Measurements from ENCODE around the gene GNAI3. TPM values are rescaled to one million over a fixed set of nuclear protein-coding genes. Genes with fewer than 3 reads are reported as not detected.

Gene GNAI3
- total and polyA plus RNA-seq, 2 experiments from 2014 or later = 8.9 to 11.5 TPM

DNA sequence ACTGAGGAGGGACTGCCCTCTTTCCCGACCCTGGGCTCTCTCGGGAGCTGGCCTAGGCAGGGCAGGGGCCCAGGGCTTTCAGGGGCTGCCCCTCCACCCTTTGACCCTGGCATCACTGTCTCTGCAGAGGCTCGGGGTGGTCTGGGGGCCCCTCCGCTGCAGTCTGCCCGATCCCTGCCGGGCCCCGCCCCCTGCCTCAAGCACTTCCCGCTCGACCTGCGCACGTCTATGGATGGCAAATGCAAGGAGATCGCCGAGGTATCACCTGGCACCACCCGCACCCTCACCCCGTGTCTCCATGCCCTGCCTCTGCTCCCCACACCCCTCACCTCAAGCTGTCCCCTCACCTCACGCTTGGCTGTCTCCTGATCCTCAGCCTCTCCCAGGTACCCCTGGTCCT, 76.8 kb downstream of the GNAI3 start:
- no peaks in the 10 kb centered on the region for H3K27me3 ChIP-seq
- no peak overlapping the region for H3K27ac ChIP-seq
- H2AFZ ChIP-seq = no peak overlapping the region
- peaks cover 20% of the 10 kb centered on the region for H3K4me1 ChIP-seq (ENCODE audit: insufficient read depth)
- no peaks in the 10 kb centered on the region for H3K9me2 ChIP-seq (replicated peaks; ENCODE audit: insufficient read depth)
- DNase-seq (ENCODE audit: low spot score) = no peak
- WGBS (ENCODE audit: low lambda C conversion rate, missing lambda C conversion rate) = 92% methylated on average over 14 of the region's 16 CpGs
- H4K20me1 ChIP-seq (ENCODE audit: insufficient read depth, poor library complexity, severe bottlenecking) = peaks cover 47% of the 10 kb centered on the region
- TF ChIP-seq EZH2 (IDR thresholded peaks at IDR 0.05; ENCODE audit: borderline replicate concordance) = no peak
- H3K4me2 ChIP-seq = no peak overlapping the region
- H3K36me3 ChIP-seq (replicated peaks; ENCODE audit: insufficient read depth, low read depth) = no peaks in the 10 kb centered on the region
- H3K4me3 ChIP-seq = no peak overlapping the region
- no peaks in the 10 kb centered on the region for H3K9me3 ChIP-seq (ENCODE audit: low read depth)
- H3K79me2 ChIP-seq = peaks cover 47% of the 10 kb centered on the region

DNA sequence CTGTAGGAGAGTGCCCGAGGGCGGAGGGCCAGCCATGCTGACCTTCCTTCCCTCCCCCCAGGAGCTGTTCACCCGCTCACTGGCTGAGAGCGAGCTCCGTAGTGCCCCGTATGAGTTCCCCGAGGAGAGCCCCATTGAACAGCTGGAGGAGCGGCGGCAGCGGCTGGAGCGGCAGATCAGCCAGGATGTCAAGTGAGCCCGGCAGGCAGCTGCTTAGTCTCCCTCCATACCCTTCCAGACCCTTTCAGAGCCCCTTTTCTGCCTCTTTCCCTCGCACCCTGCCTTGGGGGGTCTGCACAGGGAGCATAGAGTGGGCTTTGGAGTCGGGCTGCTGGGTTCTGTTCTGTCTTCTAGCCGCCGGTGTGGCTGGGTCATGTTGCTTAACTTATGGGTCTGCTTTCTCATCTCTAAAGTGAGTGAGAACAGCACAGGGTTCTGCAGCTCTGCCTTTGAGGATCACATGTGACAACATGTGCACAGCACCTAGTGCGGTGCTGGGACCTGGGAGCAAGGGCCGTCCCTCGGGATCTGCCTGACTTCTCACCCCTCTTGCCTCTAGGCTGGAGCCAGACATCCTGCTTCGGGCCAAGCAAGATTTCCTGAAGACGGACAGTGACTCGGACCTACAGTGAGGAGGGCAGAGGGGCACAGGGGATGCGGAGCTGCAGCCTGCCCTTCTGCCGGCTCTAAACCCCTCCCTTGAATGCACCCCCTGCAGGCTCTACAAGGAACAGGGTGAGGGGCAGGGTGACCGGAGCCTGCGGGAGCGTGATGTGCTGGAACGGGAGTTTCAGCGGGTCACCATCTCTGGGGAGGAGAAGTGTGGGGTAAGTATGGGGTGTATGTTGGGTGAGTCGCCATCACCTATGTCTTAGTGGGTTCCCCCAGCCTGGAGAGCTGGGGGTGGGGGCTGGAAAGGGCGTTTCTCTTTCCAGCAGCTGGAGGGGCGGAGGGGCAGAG, 77.5 kb downstream of the GNAI3 start:
- no peak overlapping the region for H3K4me2 ChIP-seq
- H3K36me3 ChIP-seq (replicated peaks; ENCODE audit: insufficient read depth, low read depth) = no peaks in the 10 kb centered on the region
- no peak for DNase-seq (ENCODE audit: low spot score)
- H2AFZ ChIP-seq = no peak overlapping the region
- peaks cover 42% of the 10 kb centered on the region for H3K79me2 ChIP-seq
- H3K4me3 ChIP-seq = no peak overlapping the region
- H3K9me2 ChIP-seq (replicated peaks; ENCODE audit: insufficient read depth) = no peaks in the 10 kb centered on the region
- H4K20me1 ChIP-seq (ENCODE audit: insufficient read depth, poor library complexity, severe bottlenecking) = peaks cover 47% of the 10 kb centered on the region
- H3K4me1 ChIP-seq (ENCODE audit: insufficient read depth) = peaks cover 20% of the 10 kb centered on the region
- TF ChIP-seq EZH2phosphoT487 (IDR thresholded peaks at IDR 0.05; ENCODE audit: low read depth, severe bottlenecking, unreplicated experiment) (no peak), EZH2 (IDR thresholded peaks at IDR 0.05; ENCODE audit: borderline replicate concordance) (no peak)
- TF ChIP-seq, protein P1, sequence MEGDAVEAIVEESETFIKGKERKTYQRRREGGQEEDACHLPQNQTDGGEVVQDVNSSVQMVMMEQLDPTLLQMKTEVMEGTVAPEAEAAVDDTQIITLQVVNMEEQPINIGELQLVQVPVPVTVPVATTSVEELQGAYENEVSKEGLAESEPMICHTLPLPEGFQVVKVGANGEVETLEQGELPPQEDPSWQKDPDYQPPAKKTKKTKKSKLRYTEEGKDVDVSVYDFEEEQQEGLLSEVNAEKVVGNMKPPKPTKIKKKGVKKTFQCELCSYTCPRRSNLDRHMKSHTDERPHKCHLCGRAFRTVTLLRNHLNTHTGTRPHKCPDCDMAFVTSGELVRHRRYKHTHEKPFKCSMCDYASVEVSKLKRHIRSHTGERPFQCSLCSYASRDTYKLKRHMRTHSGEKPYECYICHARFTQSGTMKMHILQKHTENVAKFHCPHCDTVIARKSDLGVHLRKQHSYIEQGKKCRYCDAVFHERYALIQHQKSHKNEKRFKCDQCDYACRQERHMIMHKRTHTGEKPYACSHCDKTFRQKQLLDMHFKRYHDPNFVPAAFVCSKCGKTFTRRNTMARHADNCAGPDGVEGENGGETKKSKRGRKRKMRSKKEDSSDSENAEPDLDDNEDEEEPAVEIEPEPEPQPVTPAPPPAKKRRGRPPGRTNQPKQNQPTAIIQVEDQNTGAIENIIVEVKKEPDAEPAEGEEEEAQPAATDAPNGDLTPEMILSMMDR (IDR thresholded peaks at IDR 0.05; ENCODE audit: poor library complexity) = no peak
- no peaks in the 10 kb centered on the region for H3K9me3 ChIP-seq (ENCODE audit: low read depth)
- H3K27ac ChIP-seq = no peak overlapping the region
- no peaks in the 10 kb centered on the region for H3K27me3 ChIP-seq
- 89% methylated on average over 31 of the region's 32 CpGs for WGBS (ENCODE audit: low lambda C conversion rate, missing lambda C conversion rate)

DNA sequence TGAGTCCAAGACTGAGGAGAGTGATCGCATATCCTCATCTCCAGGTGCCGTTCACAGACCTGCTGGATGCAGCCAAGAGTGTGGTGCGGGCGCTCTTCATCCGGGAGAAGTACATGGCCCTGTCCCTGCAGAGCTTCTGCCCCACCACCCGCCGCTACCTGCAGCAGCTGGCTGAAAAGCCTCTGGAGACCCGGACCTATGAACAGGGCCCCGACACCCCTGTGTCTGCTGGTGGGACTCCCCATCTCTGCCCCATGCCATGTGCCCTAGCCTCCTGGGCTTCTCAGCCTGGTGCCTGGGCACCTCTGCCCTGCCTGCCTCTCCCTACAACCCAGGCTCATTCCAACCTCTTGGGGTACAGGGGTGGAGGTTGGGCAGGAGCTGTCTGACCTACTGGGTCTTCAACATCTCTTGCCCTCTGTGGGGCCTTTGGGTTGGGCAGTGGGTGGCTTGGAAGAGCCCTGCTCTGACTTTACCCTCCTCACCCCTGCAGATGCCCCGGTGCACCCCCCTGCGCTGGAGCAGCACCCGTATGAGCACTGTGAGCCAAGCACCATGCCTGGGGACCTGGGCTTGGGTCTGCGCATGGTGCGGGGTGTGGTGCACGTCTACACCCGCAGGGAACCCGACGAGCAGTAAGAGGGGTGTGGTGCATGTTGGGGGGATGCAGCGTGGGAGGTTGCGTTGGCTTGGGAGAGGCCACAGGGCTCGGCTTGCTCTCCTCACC, 78.4 kb downstream of the GNAI3 start:
- no peak overlapping the region for H3K27ac ChIP-seq
- peaks cover 38% of the 10 kb centered on the region for H4K20me1 ChIP-seq (ENCODE audit: insufficient read depth, poor library complexity, severe bottlenecking)
- H3K79me2 ChIP-seq = peaks cover 33% of the 10 kb centered on the region
- H3K9me2 ChIP-seq (replicated peaks; ENCODE audit: insufficient read depth) = no peaks in the 10 kb centered on the region
- no peak overlapping the region for H3K4me3 ChIP-seq
- DNase-seq (ENCODE audit: low spot score) = no peak
- H3K4me1 ChIP-seq (ENCODE audit: insufficient read depth) = peaks cover 20% of the 10 kb centered on the region
- H3K27me3 ChIP-seq = no peaks in the 10 kb centered on the region
- H3K36me3 ChIP-seq (replicated peaks; ENCODE audit: insufficient read depth, low read depth) = no peaks in the 10 kb centered on the region
- TF ChIP-seq EZH2phosphoT487 (IDR thresholded peaks at IDR 0.05; ENCODE audit: low read depth, severe bottlenecking, unreplicated experiment) = no peak
- TF ChIP-seq, protein P1 (IDR thresholded peaks at IDR 0.05; ENCODE audit: poor library complexity) = no peak
- TF ChIP-seq EZH2 (IDR thresholded peaks at IDR 0.05; ENCODE audit: borderline replicate concordance) = no peak
- 97% methylated on average over 21 of the region's 21 CpGs for WGBS (ENCODE audit: low lambda C conversion rate, missing lambda C conversion rate)
- H3K9me3 ChIP-seq (ENCODE audit: low read depth) = no peaks in the 10 kb centered on the region
- no peak overlapping the region for H3K4me2 ChIP-seq
- H2AFZ ChIP-seq = no peak overlapping the region

All from hepatocyte (in vitro differentiated cells).